22Rv1 (cell line): Measurements from ENCODE around the gene CDH2.

Experiments used
- H3K27ac ChIP-seq: fragments of 450-650 bp; 2 replicates; pipeline ENCODE4 v1.5.1; 2017
- CTCF ChIP-seq: fragments of 450-650 bp; IDR thresholded peaks from 2 replicates; pipeline ENCODE4 v1.5.1; 2017; ENCODE audit warnings: mild to moderate bottlenecking
- ZFX ChIP-seq: fragments of 450-650 bp; IDR thresholded peaks from 2 replicates; pipeline ENCODE4 v1.6.1; 2017; ENCODE audit warnings: antibody characterized with exemption, borderline replicate concordance

CDH2 gene

GRCh38 chr18:28116461-28116860 lies 60.5 kb downstream of the CDH2 start:
- H3K27ac ChIP-seq = no peak overlapping the region
- TF ChIP-seq CTCF (no peak), ZFX (no peak)

- no peak overlapping the region for H3K27ac ChIP-seq
Measured at GRCh38 chr18:28115149-28115550, 61.8 kb downstream of the CDH2 start.

GRCh38 chr18:28114472-28114871 lies 62.5 kb downstream of the CDH2 start:
- TF ChIP-seq CTCF (no peak), ZFX (no peak)

More at GRCh38 chr18:28115149-28115550, 61.8 kb downstream of the CDH2 start:
- TF ChIP-seq ZFX = no peak
- no peak for TF ChIP-seq CTCF

GRCh38 chr18:28113271-28114029 lies 63.5 kb downstream of the CDH2 start:
- no peak overlapping the region for H3K27ac ChIP-seq
- TF ChIP-seq ZFX (no peak), CTCF (no peak)

More at GRCh38 chr18:28114472-28114871, 62.5 kb downstream of the CDH2 start:
- H3K27ac ChIP-seq = no peak overlapping the region

- no peak overlapping the region for H3K27ac ChIP-seq
- TF ChIP-seq ZFX = no peak
- no peak for TF ChIP-seq CTCF
Measured at GRCh38 chr18:28112056-28112470, 64.9 kb downstream of the CDH2 start.

GRCh38 chr18:28110924-28111323 lies 66.0 kb downstream of the CDH2 start:
- TF ChIP-seq ZFX = no peak
- TF ChIP-seq CTCF = no peak
- no peak overlapping the region for H3K27ac ChIP-seq

GRCh38 chr18:28109781-28110560 lies 67.0 kb downstream of the CDH2 start:
- no peak overlapping the region for H3K27ac ChIP-seq
- TF ChIP-seq ZFX (no peak), CTCF (no peak)
